CD4-positive, alpha-beta T cell treated with Interleukin-4 for 1 hour (primary cell): ENCODE data around the gene ZNRF1.
"Not testable (repeated sequence)": the region's sequence is repeated elsewhere in the genome, so short reads cannot be mapped to it uniquely, and the experiment has no call there.

Experiments used
- DNase-seq, 2 donors: peaks; one replicate each; pipeline ENCODE4 v3.0.0-alpha.2; 2020 to 2022

ZNRF1 gene

GRCh38 chr16:74998481-74999218 lies at the start of gene ZNRF1:
ZNRF1 (plus strand) TSS chr16:74999024; CDS start chr16:74999672, 648 bp downstream.
- peak; percentile 81 to 85 for DNase-seq

- no peak for DNase-seq
Measured at GRCh38 chr16:74949309-74949708, 49.5 kb upstream of the ZNRF1 start.

GRCh38 chr16:74950511-74950910 lies 48.3 kb upstream of the ZNRF1 start:
- no peak for DNase-seq

- DNase-seq = no peak
Measured at GRCh38 chr16:74951206-74951605, 47.6 kb upstream of the ZNRF1 start.

- DNase-seq = no peak
Measured at GRCh38 chr16:74951681-74952080, 47.1 kb upstream of the ZNRF1 start.

GRCh38 chr16:74954763-74955162 lies 44.1 kb upstream of the ZNRF1 start:
- DNase-seq = no peak

GRCh38 chr16:74973304-74973703 lies 25.5 kb upstream of the ZNRF1 start:
- no peak for DNase-seq

GRCh38 chr16:74975591-74975990 lies 23.2 kb upstream of the ZNRF1 start:
- no peak for DNase-seq

GRCh38 chr16:74982256-74982655 lies 16.6 kb upstream of the ZNRF1 start:
- DNase-seq = no peak

GRCh38 chr16:74984194-74984528 lies 14.7 kb upstream of the ZNRF1 start:
- DNase-seq = no peak

GRCh38 chr16:74984529-74985296 lies 14.1 kb upstream of the ZNRF1 start, which contains the start of gene WDR59:
WDR59 (minus strand) TSS chr16:74985123; CDS start chr16:74985017, 106 bp downstream.
- peak; percentile 99 for DNase-seq

GRCh38 chr16:74987027-74987681 lies 11.7 kb upstream of the ZNRF1 start:
- DNase-seq = no peak

GRCh38 chr16:74989864-74990263 lies 9.0 kb upstream of the ZNRF1 start:
- DNase-seq = not testable (repeated sequence)

GRCh38 chr16:74990832-74991231 lies 8.0 kb upstream of the ZNRF1 start:
- no peak for DNase-seq

GRCh38 chr16:74991268-74991592 lies 7.6 kb upstream of the ZNRF1 start:
- no peak for DNase-seq

GRCh38 chr16:74991593-74992403 lies 7.0 kb upstream of the ZNRF1 start:
- no peak for DNase-seq

- DNase-seq = no peak
Measured at GRCh38 chr16:74995986-74996385, 2.8 kb upstream of the ZNRF1 start.

- no peak for DNase-seq
Measured at GRCh38 chr16:74997042-74997491, 1.8 kb upstream of the ZNRF1 start.

GRCh38 chr16:74999219-74999608 lies 390 bp downstream of the ZNRF1 start:
- DNase-seq = no peak

- peak; percentile 55 to 66 for DNase-seq
Measured at GRCh38 chr16:74999609-75000480, 1.0 kb downstream of the ZNRF1 start.

GRCh38 chr16:75000481-75001081 lies 1.8 kb downstream of the ZNRF1 start:
- DNase-seq = no peak
